HepG2 (cell line): ENCODE results near the gene CCDC57. TPM values are rescaled to one million over a fixed set of nuclear protein-coding genes. Genes with fewer than 3 reads are reported as not detected.

ENCODE experiments used
- ERF ChIP-seq: IDR thresholded peaks from 2 replicates; pipeline ENCODE4 v1.6.1; 2018; ENCODE audit warnings: missing biosample characterization, missing genetic modification reagents
- KDM3A ChIP-seq: IDR thresholded peaks from 2 replicates; pipeline ENCODE4 v1.6.1; 2018; ENCODE audit warnings: low read depth, missing compliant biosample characterization
- PAWR ChIP-seq: sonication (generic); formaldehyde crosslinking; IDR thresholded peaks from 2 replicates; pipeline ENCODE4 v1.4.0; 2020; ENCODE audit warnings: missing genetic modification reagents, mild to moderate bottlenecking, borderline replicate concordance
- SOX6 ChIP-seq, 2 experiments: fragments of 450-650 bp in 1 of 2; sonication (generic) in 1 of 2; formaldehyde crosslinking in 1 of 2; IDR thresholded peaks; 2 replicates each; pipeline versions ENCODE4 v1.4.0 to v1.6.1; 2017 to 2020; ENCODE audit warnings: antibody characterized with exemption in 1 of 2, mild to moderate bottlenecking in 1 of 2, missing genetic modification reagents in 1 of 2
- ZBTB42 ChIP-seq: sonication (generic); formaldehyde crosslinking; IDR thresholded peaks from 2 replicates; pipeline ENCODE4 v1.5.0; 2020; ENCODE audit warnings: mild to moderate bottlenecking, missing genetic modification reagents
- ZBTB7A ChIP-seq: sonication (generic); formaldehyde crosslinking; IDR thresholded peaks from 2 replicates; pipeline ENCODE4 v1.8.0; 2022; ENCODE audit warnings: mild to moderate bottlenecking, missing genetic modification reagents
- ZC3H13 ChIP-seq: sonication (generic); formaldehyde crosslinking; IDR thresholded peaks from 2 replicates; pipeline ENCODE4 v1.8.1; 2023; ENCODE audit warnings: mild to moderate bottlenecking, missing genetic modification reagents, moderate library complexity
- ZKSCAN1 ChIP-seq: fragments of 150-350 bp; IDR thresholded peaks from 2 replicates; pipeline ENCODE4 v1.6.1; 2014; ENCODE audit warnings: low read length
- ZNF10 ChIP-seq: sonication (generic); formaldehyde crosslinking; IDR thresholded peaks from 2 replicates; pipeline ENCODE4 v1.4.0; 2020; ENCODE audit warnings: mild to moderate bottlenecking, low read depth, missing genetic modification reagents, borderline replicate concordance
- ZNF205 ChIP-seq: IDR thresholded peaks from 2 replicates; pipeline ENCODE4 v1.6.1; 2018; ENCODE audit warnings: missing biosample characterization, missing genetic modification reagents
- ZNF30 ChIP-seq: sonication (generic); formaldehyde crosslinking; IDR thresholded peaks from 2 replicates; pipeline ENCODE4 v1.5.0; 2020; ENCODE audit warnings: mild to moderate bottlenecking, missing genetic modification reagents
- ZNF335 ChIP-seq: sonication (generic); formaldehyde crosslinking; IDR thresholded peaks from 2 replicates; pipeline ENCODE4 v1.4.0; 2020; ENCODE audit warnings: missing genetic modification reagents
- ZNF33B ChIP-seq: sonication (generic); formaldehyde crosslinking; IDR thresholded peaks from 2 replicates; pipeline ENCODE4 v1.5.1; 2020; ENCODE audit warnings: mild to moderate bottlenecking, missing genetic modification reagents
- ZNF44 ChIP-seq: sonication (generic); formaldehyde crosslinking; IDR thresholded peaks from 2 replicates; pipeline ENCODE4 v1.5.1; 2020; ENCODE audit warnings: mild to moderate bottlenecking, missing genetic modification reagents
- ZNF563 ChIP-seq: sonication (generic); formaldehyde crosslinking; IDR thresholded peaks from 2 replicates; pipeline ENCODE4 v1.8.0; 2022; ENCODE audit warnings: mild to moderate bottlenecking, moderate library complexity, missing genetic modification reagents
- polyA plus RNA-seq, 8 experiments: library from polyadenylated mRNA; depleted of rRNA in 3 of 8; stranded (reverse) in 7 of 8; unstranded in 1 of 8; fragments of >200 nt; fragmentation: Illumina TruSeq in 4 of 8; extraction: Trizol in 4 of 8; gene quantifications; 2 replicates each; pipeline versions ENCODE4 v1.2.1 to v1.2.3, GENCODE V29; 2011 to 2016; ENCODE audit warnings: low read depth in 4 of 8, missing spikeins in 1 of 8, mixed read lengths in 1 of 8; ENCODE audit not compliant: insufficient read depth in 1 of 8
- total RNA-seq, 5 experiments: library from RNA; depleted of rRNA; stranded (reverse); fragments of >200 nt; fragmentation: Illumina TruSeq; extraction: Trizol; gene quantifications; 2 replicates each; pipeline ENCODE4 v1.2.3, GENCODE V29; 2016; ENCODE audit warnings: low read depth in 1 of 5
- TF ChIP-seq, protein P1 (sequence below): sonication (generic); formaldehyde crosslinking; IDR thresholded peaks from 2 replicates; pipeline ENCODE4 v1.8.0; 2023; ENCODE audit warnings: mild to moderate bottlenecking, missing genetic modification reagents
- TF ChIP-seq, protein P2 (sequence below): IDR thresholded peaks from 2 replicates; pipeline ENCODE4 v1.6.1; 2012; ENCODE audit warnings: low read depth, low read length, improper control_type of control experiment
- TF ChIP-seq, protein P3 (sequence below): sonication (generic); formaldehyde crosslinking; IDR thresholded peaks from 2 replicates; pipeline ENCODE4 v1.9.0; 2022; ENCODE audit warnings: missing genetic modification reagents, mild to moderate bottlenecking, borderline replicate concordance
- TF ChIP-seq, protein P4 (sequence below): sonication (generic); formaldehyde crosslinking; IDR thresholded peaks from 2 replicates; pipeline ENCODE4 v1.5.1; 2020; ENCODE audit warnings: mild to moderate bottlenecking, missing genetic modification reagents, borderline replicate concordance

CCDC57 gene
- total and polyA plus RNA-seq, 2 of the 13 experiments (the other 11 are each of a cell fraction or from before 2014, with no cell fraction given) = 59.3 to 59.9 TPM

DNA sequence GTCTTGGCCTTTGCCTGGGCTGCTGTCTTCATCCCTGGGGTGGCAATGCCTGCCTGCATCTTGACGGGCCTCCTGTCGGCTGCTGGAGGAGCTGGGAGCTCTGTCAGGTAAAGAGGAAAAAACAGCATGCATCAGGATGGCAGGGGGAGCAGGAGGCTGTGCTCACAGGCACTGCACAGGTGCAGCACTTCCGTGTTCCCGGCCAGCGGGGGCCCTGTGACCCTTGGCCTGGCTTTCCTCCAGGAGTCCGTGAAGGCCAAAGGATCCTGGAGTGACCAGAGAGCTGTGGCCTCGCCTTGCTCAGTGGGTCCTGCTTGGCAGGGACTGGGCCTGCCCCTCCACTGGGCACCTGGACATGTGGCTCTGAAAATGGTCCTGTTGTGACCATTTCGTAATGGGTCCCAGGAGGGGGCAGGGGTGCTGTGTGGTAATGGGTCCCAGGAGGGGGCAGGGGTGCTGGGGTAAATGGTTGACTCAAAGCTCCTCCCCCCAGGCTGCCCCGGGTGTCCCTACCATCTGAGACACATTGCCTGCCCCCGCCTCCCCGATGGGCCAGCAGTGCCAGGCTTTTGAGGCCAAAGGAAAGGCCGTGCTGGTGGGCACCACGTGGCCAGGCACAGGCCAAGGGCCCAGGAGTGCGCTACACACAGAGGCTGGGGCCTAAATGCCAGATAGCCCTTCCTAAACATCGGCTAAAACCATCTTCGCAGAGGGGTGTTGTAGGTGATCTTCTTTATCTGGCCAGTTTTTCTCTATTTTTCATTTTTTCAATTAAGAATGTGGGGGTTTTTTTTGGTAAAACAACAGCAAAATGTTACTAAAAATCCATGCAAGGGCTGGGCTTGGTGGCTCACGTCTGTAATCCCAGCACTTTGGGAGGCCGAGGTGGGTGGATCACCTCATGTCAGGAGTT, 110.6 kb downstream of the CCDC57 start (continued):
- TF ChIP-seq, protein P1, sequence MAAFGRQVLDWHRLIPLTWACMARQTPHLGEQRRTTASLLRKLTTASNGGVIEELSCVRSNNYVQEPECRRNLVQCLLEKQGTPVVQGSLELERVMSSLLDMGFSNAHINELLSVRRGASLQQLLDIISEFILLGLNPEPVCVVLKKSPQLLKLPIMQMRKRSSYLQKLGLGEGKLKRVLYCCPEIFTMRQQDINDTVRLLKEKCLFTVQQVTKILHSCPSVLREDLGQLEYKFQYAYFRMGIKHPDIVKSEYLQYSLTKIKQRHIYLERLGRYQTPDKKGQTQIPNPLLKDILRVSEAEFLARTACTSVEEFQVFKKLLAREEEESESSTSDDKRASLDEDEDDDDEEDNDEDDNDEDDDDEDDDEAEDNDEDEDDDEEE = no peak; the same call in 1 of the 2 replicates
- no peak; the same call in 1 of the 2 replicates for TF ChIP-seq ZNF44 (CRISPR knock-in tag)
- TF ChIP-seq ZNF33B (CRISPR knock-in tag) = no peak
- peak; percentile 84 for TF ChIP-seq ERF (CRISPR knock-in tag)
- no peak for TF ChIP-seq SOX6 (IDR thresholded peaks at IDR 0.05)
- no peak; the same call in 1 of the 2 replicates for TF ChIP-seq SOX6 (CRISPR knock-in tag; IDR thresholded peaks at IDR 0.05)
- TF ChIP-seq, protein P2, sequence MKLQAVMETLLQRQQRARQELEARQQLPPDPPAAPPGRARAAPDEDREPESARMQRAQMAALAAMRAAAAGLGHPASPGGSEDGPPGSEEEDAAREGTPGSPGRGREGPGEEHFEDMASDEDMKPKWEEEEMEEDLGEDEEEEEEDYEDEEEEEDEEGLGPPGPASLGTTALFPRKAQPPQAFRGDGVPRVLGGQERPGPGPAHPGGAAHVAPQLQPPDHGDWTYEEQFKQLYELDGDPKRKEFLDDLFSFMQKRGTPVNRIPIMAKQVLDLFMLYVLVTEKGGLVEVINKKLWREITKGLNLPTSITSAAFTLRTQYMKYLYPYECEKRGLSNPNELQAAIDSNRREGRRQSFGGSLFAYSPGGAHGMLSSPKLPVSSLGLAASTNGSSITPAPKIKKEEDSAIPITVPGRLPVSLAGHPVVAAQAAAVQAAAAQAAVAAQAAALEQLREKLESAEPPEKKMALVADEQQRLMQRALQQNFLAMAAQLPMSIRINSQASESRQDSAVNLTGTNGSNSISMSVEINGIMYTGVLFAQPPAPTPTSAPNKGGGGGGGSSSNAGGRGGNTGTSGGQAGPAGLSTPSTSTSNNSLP = no peak
- TF ChIP-seq, protein P3, sequence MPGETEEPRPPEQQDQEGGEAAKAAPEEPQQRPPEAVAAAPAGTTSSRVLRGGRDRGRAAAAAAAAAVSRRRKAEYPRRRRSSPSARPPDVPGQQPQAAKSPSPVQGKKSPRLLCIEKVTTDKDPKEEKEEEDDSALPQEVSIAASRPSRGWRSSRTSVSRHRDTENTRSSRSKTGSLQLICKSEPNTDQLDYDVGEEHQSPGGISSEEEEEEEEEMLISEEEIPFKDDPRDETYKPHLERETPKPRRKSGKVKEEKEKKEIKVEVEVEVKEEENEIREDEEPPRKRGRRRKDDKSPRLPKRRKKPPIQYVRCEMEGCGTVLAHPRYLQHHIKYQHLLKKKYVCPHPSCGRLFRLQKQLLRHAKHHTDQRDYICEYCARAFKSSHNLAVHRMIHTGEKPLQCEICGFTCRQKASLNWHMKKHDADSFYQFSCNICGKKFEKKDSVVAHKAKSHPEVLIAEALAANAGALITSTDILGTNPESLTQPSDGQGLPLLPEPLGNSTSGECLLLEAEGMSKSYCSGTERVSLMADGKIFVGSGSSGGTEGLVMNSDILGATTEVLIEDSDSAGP (CRISPR knock-in tag) = peak; percentile 78; the same call in 1 of the 2 replicates
- TF ChIP-seq ZBTB7A (CRISPR knock-in tag) = peak; percentile 85
- TF ChIP-seq ZC3H13 (CRISPR knock-in tag) = peak; percentile 69; the same call in 1 of the 2 replicates
- TF ChIP-seq ZNF10 (CRISPR knock-in tag) = no peak
- TF ChIP-seq PAWR (CRISPR knock-in tag) = peak; percentile 67
- TF ChIP-seq ZNF30 (CRISPR knock-in tag) = no peak
- TF ChIP-seq ZBTB42 (CRISPR knock-in tag) = no peak
- peak; percentile 89 for TF ChIP-seq KDM3A
- no peak for TF ChIP-seq ZKSCAN1
- TF ChIP-seq, protein P4, sequence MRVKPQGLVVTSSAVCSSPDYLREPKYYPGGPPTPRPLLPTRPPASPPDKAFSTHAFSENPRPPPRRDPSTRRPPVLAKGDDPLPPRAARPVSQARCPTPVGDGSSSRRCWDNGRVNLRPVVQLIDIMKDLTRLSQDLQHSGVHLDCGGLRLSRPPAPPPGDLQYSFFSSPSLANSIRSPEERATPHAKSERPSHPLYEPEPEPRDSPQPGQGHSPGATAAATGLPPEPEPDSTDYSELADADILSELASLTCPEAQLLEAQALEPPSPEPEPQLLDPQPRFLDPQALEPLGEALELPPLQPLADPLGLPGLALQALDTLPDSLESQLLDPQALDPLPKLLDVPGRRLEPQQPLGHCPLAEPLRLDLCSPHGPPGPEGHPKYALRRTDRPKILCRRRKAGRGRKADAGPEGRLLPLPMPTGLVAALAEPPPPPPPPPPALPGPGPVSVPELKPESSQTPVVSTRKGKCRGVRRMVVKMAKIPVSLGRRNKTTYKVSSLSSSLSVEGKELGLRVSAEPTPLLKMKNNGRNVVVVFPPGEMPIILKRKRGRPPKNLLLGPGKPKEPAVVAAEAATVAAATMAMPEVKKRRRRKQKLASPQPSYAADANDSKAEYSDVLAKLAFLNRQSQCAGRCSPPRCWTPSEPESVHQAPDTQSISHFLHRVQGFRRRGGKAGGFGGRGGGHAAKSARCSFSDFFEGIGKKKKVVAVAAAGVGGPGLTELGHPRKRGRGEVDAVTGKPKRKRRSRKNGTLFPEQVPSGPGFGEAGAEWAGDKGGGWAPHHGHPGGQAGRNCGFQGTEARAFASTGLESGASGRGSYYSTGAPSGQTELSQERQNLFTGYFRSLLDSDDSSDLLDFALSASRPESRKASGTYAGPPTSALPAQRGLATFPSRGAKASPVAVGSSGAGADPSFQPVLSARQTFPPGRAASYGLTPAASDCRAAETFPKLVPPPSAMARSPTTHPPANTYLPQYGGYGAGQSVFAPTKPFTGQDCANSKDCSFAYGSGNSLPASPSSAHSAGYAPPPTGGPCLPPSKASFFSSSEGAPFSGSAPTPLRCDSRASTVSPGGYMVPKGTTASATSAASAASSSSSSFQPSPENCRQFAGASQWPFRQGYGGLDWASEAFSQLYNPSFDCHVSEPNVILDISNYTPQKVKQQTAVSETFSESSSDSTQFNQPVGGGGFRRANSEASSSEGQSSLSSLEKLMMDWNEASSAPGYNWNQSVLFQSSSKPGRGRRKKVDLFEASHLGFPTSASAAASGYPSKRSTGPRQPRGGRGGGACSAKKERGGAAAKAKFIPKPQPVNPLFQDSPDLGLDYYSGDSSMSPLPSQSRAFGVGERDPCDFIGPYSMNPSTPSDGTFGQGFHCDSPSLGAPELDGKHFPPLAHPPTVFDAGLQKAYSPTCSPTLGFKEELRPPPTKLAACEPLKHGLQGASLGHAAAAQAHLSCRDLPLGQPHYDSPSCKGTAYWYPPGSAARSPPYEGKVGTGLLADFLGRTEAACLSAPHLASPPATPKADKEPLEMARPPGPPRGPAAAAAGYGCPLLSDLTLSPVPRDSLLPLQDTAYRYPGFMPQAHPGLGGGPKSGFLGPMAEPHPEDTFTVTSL (CRISPR knock-in tag) = no peak
- 0 out of 2 replicates have a peak, but pooled peaks have one; percentile 57 for TF ChIP-seq ZNF205
- TF ChIP-seq ZNF335 (CRISPR knock-in tag) = peak; percentile 19; the same call in 1 of the 2 replicates
- no peak; the same call in 1 of the 2 replicates for TF ChIP-seq ZNF563 (CRISPR knock-in tag)
